ENCODE measurements around the gene UQCRQ.

The UQCRQ gene

GRCh38 chr5:132866342-132867045 lies at the start of gene UQCRQ, which contains the start of gene GDF9:
TSS of gene UQCRQ (plus strand) at chr5:132866642. CDS start at chr5:132866882, 240 bp downstream.
TSS of gene GDF9 (minus strand) at chr5:132866469. CDS start at chr5:132864533, 1,936 bp downstream.
- peak; percentile 99 for DNase-seq

GRCh38 chr5:132817011-132817410 lies 49.4 kb upstream of the UQCRQ start:
- no peak for DNase-seq

DNA sequence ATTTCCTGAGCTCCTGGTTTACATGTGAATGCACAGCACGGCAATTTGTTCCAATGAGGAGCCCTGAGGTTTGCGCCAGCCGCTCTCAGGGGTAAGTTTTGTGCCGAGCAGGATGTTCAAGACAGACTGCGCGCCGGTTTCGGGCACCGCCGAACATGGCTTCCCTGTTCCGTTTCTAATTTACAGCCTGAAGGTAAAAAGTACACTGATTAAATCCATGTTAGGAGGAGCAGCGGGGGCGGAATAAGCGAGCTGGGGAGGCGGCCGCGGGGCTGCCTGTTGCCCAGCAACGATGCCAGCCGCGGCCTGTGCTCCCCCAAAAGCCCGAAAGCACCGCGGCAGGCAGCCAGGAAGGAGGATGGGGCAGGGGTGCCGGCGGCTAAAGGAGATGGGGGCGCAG lies 47.0 kb upstream of the UQCRQ start:
- DNase-seq: no peak

- DNase-seq: peak; percentile 88
Measured at GRCh38 chr5:132820162-132820754, 46.2 kb upstream of the UQCRQ start.

GRCh38 chr5:132821350-132821749 lies 45.1 kb upstream of the UQCRQ start:
- no peak for DNase-seq

DNA sequence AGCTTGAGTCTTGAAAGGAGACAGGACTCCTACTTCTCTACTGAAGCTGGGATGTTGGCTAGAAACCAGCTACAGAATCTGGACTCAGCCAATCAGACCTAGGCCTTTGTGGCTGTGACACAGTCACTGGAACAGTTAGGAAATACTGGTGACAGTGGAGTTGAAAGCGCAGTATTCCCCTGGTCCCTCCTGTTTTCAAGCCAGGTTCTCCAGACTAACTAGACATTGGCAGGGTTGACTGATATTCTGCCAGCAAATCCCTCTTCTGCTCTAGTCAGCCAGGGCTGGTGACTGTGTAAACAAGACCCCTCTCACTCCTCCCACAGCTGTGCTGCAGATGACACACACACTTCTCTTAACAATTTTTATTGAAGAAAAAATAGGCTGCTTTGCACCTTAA lies 44.7 kb upstream of the UQCRQ start:
- DNase-seq: no peak

- no peak for DNase-seq
Measured at GRCh38 chr5:132822650-132823480, 43.6 kb upstream of the UQCRQ start.

- DNase-seq: no peak
Measured at GRCh38 chr5:132823481-132824050, 42.9 kb upstream of the UQCRQ start.

DNA sequence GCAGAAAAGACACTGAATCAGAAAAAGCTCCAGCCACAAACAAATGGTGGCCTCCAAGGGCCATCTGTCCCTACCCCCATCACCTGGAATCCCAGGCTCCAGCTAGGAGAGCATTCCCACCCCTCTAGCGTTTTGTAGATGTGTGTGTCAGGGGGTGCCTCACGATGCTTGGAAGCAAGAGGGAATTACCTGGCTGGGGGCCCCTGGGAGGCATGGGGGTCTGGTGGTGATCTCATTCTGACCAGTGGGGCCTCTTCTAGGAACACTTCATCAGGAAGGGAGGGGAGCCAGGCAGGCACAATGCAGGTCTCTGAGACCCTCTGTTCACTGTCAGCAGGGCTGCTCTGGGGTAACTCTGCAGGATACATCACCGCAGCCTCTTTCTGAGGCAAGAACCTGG lies 42.0 kb upstream of the UQCRQ start:
- no peak for DNase-seq

DNA sequence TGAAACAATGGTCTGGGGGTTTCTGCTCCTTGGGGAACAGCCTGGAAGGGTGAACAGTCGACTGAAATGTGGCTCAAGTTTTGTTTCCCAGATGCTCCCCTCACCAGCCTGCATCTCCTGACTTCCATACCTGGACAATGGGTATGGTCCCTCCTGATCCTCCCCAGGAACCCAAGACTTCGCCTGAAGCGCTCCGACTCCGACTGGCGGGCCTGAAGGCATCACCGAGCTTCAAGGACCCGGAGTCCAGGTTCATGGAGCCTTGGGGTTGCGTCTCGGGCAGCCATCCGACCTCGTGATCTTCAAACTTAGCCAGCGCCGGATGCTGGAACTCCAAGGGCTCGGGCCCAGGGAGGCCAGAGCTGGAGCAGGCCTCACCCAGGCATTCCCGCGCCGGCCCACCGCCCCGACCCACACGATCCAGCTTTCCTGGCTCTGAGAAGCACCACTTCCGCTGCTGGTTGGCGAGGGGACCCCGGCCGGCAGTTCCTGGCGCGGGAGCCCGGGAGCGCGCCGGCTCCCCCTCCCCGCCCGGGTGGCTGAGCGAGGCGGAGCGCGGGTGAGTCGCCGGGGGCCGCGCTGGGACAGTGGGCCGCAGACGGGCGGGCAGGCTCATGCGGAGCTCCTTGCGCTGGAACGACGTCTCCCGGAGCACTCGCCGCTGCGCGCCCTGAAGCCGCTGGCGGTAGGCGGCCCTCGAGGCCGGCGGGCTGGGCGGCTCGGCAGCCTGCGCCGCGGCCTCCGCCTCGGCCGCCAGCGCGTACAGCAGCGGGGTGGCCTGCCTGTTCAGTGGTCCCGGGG lies 41.2 kb upstream of the UQCRQ start:
- DNase-seq: no peak

DNA sequence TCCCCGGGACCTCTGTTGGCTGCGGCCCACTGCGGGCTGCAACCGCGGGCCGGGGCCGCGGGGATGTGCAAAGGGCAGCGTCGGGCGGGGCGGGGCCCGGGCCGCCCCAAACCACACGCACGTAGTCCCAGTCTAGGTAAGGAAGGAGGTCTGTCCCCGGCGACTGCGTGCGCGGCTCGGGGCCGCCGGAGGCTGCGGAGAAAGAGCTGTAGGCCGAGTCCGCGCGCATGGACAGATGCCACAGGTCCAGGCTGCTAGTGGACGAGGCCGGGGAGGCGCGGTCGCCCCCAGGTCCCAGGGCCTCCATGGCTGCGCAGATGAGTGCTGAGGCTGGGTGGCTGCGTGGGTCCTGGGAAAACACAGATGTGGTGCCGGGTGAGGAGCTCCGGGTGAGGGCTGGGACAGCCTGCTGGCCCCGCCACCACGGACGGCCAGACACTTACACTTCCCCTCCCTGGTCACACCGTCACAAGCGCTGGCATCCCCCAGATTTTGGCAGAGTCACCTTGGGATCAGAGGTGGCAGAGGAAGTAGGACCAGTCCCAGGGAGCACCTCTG lies 40.5 kb upstream of the UQCRQ start:
- DNase-seq: no peak

- DNase-seq: no peak
Measured at GRCh38 chr5:132826424-132827082, 39.9 kb upstream of the UQCRQ start.

- no peak for DNase-seq
Measured at GRCh38 chr5:132827943-132828673, 38.3 kb upstream of the UQCRQ start.

DNA sequence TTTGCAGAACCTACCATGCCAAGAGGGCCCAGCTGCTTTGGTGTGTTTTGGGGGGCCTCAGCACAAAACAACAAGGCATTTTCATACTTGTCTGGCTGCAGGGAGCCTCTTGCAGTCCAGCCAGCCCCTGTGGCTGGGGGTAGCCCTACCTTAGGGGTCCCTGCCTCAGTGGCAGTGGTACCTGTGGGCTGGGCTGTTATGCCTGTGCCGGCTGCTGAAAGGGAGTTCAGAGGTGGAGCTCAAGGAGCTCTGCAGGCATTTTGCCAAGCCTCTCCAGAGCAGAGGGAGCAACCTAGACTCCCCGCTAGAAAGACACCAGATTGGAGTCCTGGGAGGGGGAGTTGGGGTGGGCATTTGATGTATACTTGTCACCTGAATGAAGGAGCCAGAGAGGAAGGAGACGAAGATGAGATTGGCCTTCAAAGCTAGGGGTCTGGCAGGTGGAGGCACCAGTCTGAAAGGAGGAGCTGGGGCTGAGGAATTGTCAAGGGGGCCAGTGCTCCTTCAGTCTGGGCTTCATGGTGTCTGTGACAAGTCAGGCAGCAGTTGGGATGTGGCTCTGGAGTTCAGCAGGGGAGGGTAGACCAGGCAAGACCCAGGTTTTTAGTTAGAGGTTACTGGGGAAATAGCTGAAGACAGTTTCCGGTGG lies 37.5 kb upstream of the UQCRQ start:
- no peak for DNase-seq

GRCh38 chr5:132829742-132830435 lies 36.6 kb upstream of the UQCRQ start:
- peak; percentile 73 for DNase-seq

DNA sequence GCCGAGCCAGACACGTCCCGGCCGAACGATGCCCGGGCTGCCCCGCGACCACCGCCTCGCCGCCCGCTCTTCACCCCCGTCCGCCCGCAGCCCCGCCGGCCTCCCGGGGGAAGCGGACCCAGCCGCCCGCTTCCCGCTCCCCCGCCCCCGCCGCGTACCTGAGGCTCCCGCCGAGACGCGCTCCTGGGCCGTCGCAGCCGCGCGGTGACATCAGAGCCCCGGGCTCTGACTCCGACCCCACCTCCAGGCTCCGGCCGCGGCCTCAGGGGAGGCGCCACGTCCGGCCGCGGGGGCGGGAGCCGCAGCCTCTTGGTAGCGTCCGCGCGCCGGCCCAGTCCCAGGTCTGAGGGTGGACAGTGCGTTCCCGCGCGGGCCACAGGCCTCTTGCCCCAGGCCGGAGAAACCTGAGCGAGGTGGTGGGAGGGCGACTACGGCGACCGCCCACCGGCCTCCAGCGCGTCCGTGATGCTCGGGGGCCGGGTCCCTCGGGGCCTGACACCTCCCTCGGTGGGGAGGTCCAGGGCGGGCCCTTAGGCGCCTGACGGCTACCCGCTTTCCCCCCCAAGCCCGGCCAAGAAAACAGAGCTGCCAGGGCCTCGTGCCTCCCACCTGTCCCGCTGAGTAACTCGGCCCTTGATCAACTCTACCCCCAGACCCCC lies 35.9 kb upstream of the UQCRQ start, which contains the start of gene SHROOM1:
Gene SHROOM1, minus strand, starts transcription at position 212 of the 659 bp plus-strand sequence. CDS start 4,507 bp downstream, outside the sequence.
- peak; percentile 60 for DNase-seq

DNA sequence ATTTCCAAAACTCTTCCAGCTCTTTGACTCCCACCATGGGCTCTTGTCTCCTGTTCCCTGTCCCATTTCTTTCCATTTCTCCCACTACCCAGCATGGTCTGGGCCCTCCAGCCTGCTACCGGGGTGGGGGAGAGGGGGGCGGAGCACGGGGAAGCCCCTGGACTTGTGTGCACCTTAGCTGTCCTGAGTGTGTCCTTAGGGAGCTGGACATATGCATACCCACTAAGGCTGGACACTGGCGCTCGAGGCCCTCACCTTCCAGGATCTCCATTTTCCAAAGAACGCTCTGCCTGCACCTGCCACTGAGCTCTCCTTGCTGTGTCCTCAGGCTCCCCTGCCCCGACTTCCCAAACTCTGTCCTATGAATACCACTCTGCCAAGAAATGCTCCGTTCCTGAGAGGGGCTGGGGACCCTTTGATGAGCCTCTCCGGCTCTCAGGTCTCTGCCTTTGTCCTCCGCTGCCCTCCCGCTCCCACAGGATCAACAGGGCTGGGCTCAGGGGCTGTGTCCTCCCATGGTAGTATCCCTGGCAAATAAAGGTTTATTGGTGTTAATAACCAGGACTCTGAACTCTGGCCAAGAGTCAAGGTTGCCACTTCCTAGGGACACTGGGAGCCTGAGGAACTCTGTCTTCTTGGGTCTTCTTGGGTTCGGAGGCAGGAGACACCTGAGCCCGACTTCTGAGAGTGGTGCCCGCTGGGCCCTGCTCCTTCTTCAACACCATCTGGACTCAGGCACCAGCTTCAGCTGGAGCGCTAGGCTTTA lies 35.2 kb upstream of the UQCRQ start:
- DNase-seq: no peak

DNA sequence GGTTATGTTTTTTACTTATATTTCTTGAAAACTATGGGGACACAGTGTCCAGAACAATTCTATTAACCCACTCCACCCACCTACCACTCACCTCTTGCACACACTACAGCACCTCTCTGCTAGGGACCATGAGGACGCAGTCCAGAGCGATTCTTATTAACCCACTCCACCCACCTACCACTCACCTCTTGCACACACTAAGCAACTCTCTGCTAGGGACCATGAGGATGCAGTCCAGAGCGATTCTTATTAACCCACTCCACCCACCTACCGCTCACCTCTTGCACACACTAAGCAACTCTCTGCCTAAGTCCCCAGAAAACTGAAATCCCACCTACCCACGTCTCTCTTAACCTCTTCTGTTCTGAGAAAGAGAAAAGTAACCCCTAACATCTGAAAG lies 33.8 kb upstream of the UQCRQ start:
- DNase-seq: no peak

Measured in inflammatory macrophage treated with lipopolysaccharide for 4 hours (primary cell).